Posterior cingulate gyrus (tissue), 11 donors: ENCODE measurements around the gene MBNL1.

Source experiments
- DNase-seq, 10 donors: peaks; one replicate each; pipeline versions ENCODE4 v3.0.0 to v3.0.0-alpha.2; 2020 to 2021; ENCODE audit warnings: mixed read lengths in 3 of 10
- intact Hi-C: fragments of 100-400 bp; cut with DNase I; formaldehyde crosslinking; loops from one replicate; pipeline ENCODE4 v1.15.1; 2023

The MBNL1 gene

DNA sequence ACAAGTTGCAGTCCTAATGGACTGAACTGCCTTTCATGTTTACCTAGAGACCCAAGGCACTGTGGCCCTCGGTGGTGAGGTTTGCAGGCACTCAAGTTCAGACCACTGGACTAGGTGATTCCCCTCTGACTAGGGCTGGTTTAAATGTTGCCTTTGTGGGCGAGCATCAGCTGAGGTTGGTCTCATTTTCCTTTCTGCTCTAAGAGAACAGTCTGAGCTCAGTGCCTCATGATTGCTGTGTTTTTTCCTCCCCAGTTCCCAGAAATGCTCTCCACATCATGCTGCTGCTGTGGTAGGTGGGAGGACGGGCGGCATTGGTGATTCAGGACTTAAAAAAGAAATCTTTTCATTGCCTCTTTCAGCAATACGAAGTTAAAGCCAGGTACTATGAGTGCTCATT, 237.2 kb downstream of the MBNL1 start:
- peak in 4 of 10 donors; percentile 13 to 67 (median 50) for DNase-seq
- intact Hi-C loops, result no loop called here

DNA sequence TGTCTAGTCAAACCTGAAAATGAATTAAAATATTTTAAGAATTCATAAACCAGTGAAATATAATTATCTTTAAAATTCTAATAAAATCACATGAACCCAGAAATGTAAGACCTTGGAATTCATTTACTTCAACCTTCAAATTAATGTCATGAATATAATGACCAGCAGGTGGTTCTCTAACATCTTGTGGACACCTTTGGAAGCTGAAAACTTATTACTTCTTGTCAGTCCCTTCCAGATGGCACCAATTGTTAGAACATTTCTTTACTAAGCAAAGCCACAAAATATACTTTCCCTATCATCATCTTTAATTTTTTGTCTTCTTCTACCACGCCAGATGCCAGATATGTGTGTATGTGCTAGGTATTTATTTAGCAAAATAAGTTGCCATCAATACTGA, 240.0 kb downstream of the MBNL1 start:
- intact Hi-C loops, result no loop called here
- DNase-seq, result no peak

DNA sequence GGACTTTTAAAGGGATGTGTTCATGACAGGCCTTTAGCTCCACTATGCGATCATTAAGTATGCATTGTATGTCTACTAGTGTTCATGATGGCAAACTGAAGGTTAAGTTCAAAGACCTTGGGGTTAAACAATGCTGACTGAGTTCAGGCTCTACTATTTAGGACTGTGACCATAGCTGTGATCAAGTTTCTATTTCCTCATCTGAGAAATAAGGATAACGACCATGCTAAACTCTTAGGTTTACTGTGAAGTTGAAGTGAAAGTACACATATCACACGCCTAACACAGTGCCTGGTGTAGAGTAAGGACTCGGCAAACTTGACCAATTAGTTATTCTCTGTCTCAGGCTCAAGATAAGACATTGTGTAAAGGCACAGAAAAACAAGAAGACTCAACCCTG, 243.2 kb downstream of the MBNL1 start:
- intact Hi-C loops, result no loop called here
- DNase-seq, result no peak

GRCh38 chr3:152513301-152513960, 244.7 kb downstream of the MBNL1 start:
- no peak for DNase-seq
- intact Hi-C loops, result no loop called here
